Measurements from ENCODE around the gene RAP1GAP.

GRCh38 chr1:21668951-21669257 lies 253 bp downstream of the RAP1GAP start:
- no peak for TF ChIP-seq CTCF (IDR thresholded peaks at IDR 0.05)
- peak; percentile 70 for TF ChIP-seq EZH2 (IDR thresholded peaks at IDR 0.05)
- peak; percentile 47 for TF ChIP-seq EZH2phosphoT487 (IDR thresholded peaks at IDR 0.05)
